Mesenchymal stem cell (in vitro differentiated cells and primary cell): ENCODE measurements around the gene RSPH3.
"Not testable (repeated sequence)": the region's sequence is repeated elsewhere in the genome, so short reads cannot be mapped to it uniquely, and the experiment has no call there.

Source experiments
- DNase-seq: peaks from one replicate; pipeline ENCODE4 v3.0.0-alpha.2; 2013
- H2AFZ ChIP-seq: one replicate; pipeline ENCODE4 v1.6.1; 2013; ENCODE audit warnings: low read depth, mild to moderate bottlenecking, control low read depth, inconsistent platforms, low read length, moderate library complexity
- H2AK5ac ChIP-seq: 2 replicates; pipeline ENCODE4 v1.6.1; 2013; ENCODE audit warnings: low read length, moderate library complexity, mild to moderate bottlenecking, inconsistent platforms; ENCODE audit not compliant: severe bottlenecking
- H2BK120ac ChIP-seq: one replicate; pipeline ENCODE4 v1.6.1; 2013; ENCODE audit warnings: low read depth, mild to moderate bottlenecking, inconsistent platforms, low read length, moderate library complexity
- H2BK12ac ChIP-seq, 2 experiments: one replicate each; pipeline ENCODE4 v1.6.1; 2013; ENCODE audit warnings: inconsistent platforms in 2 of 2, low read length in 2 of 2, mild to moderate bottlenecking in 2 of 2, moderate library complexity in 2 of 2, control low read depth in 1 of 2
- H2BK15ac ChIP-seq: one replicate; pipeline ENCODE4 v1.6.1; 2013; ENCODE audit warnings: mild to moderate bottlenecking, low read depth, inconsistent platforms; ENCODE audit not compliant: poor library complexity, severe bottlenecking
- H2BK5ac ChIP-seq: 2 replicates; pipeline ENCODE4 v1.6.1; 2013; ENCODE audit warnings: low read depth, mild to moderate bottlenecking, low read length, control low read depth, inconsistent platforms; ENCODE audit not compliant: poor library complexity, severe bottlenecking
- H3K14ac ChIP-seq, 2 experiments: one replicate each; pipeline ENCODE4 v1.6.1; 2013; ENCODE audit warnings: inconsistent platforms in 2 of 2, low read length in 2 of 2, control low read depth in 1 of 2, mild to moderate bottlenecking in 1 of 2, moderate library complexity in 1 of 2
- H3K18ac ChIP-seq, 2 experiments: one replicate each; pipeline ENCODE4 v1.6.1; 2013; ENCODE audit warnings: inconsistent platforms in 2 of 2, low read length in 2 of 2, control low read depth in 1 of 2, low read depth in 1 of 2, mild to moderate bottlenecking in 1 of 2
- H3K23ac ChIP-seq, 2 experiments: one replicate each; pipeline ENCODE4 v1.6.1; 2013; ENCODE audit warnings: inconsistent platforms in 2 of 2, low read length in 2 of 2, mild to moderate bottlenecking in 2 of 2, moderate library complexity in 2 of 2, control low read depth in 1 of 2
- H3K27ac ChIP-seq: 2 replicates; pipeline ENCODE4 v1.5.1; 2013; ENCODE audit warnings: mild to moderate bottlenecking, moderate library complexity, low read length, control low read depth, inconsistent platforms; ENCODE audit not compliant: poor library complexity, severe bottlenecking
- H3K27me3 ChIP-seq, 2 experiments: 2 replicates each; pipeline versions ENCODE4 v1.6.1 to v1.7.0; 2013; ENCODE audit warnings: low read length in 2 of 2, mild to moderate bottlenecking in 2 of 2, moderate library complexity in 2 of 2, control low read depth in 1 of 2, inconsistent platforms in 1 of 2; ENCODE audit not compliant: control insufficient read depth in 1 of 2, insufficient read depth in 1 of 2
- H3K36me3 ChIP-seq, 2 experiments: 2 replicates each; pipeline versions ENCODE4 v1.6.1 to v1.7.0; 2013; ENCODE audit warnings: low read length in 2 of 2, control low read depth in 1 of 2, inconsistent platforms in 1 of 2, low read depth in 1 of 2, mild to moderate bottlenecking in 1 of 2; ENCODE audit not compliant: insufficient read depth in 2 of 2, control insufficient read depth in 1 of 2
- H3K4ac ChIP-seq, 2 experiments: one replicate each; pipeline ENCODE4 v1.6.1; 2013; ENCODE audit warnings: inconsistent platforms in 2 of 2, low read length in 2 of 2, mild to moderate bottlenecking in 2 of 2, moderate library complexity in 2 of 2, control low read depth in 1 of 2, low read depth in 1 of 2
- H3K4me1 ChIP-seq: 2 replicates; pipeline ENCODE4 v1.6.1; 2013; ENCODE audit warnings: low read depth, low read length, control low read depth; ENCODE audit not compliant: control insufficient read depth, insufficient read depth
- H3K4me2 ChIP-seq: 2 replicates; pipeline ENCODE4 v1.6.1; 2013; ENCODE audit warnings: low read length, mild to moderate bottlenecking, inconsistent platforms; ENCODE audit not compliant: poor library complexity, severe bottlenecking
- H3K4me3 ChIP-seq, 2 experiments: 2 replicates each; pipeline versions ENCODE4 v1.5.1 to v1.7.0; 2013; ENCODE audit warnings: low read length in 2 of 2, mild to moderate bottlenecking in 2 of 2, control low read depth in 1 of 2, low read depth in 1 of 2; ENCODE audit not compliant: insufficient read depth in 1 of 2
- H3K79me1 ChIP-seq: replicated peaks from 2 replicates; pipeline ENCODE4 v1.6.1; 2013; ENCODE audit warnings: mild to moderate bottlenecking, control low read depth, low read length, inconsistent platforms; ENCODE audit not compliant: poor library complexity, severe bottlenecking
- H3K9ac ChIP-seq: 2 replicates; pipeline ENCODE4 v1.7.0; 2013; ENCODE audit warnings: mild to moderate bottlenecking, low read length, moderate library complexity
- H3K9me3 ChIP-seq: 2 replicates; pipeline ENCODE4 v1.7.0; 2013; ENCODE audit warnings: mild to moderate bottlenecking, low read length; ENCODE audit not compliant: control insufficient read depth
- H4K8ac ChIP-seq: one replicate; pipeline ENCODE4 v1.6.1; 2013; ENCODE audit warnings: inconsistent platforms, mild to moderate bottlenecking, low read length, moderate library complexity
- H4K91ac ChIP-seq: one replicate; pipeline ENCODE4 v1.6.1; 2013; ENCODE audit warnings: mild to moderate bottlenecking, low read length, inconsistent platforms
- WGBS: methylation state at CpG from one replicate; pipeline ENCODE4 v1.1.7; 2013; ENCODE audit warnings: mixed read lengths; 5-methylcytosine and 5-hydroxymethylcytosine counted together

Gene RSPH3

GRCh38 chr6:158951565-158951964 is 48.4 kb downstream of the RSPH3 start:
- not testable (repeated sequence) for H3K18ac ChIP-seq, H3K14ac ChIP-seq, H2BK12ac ChIP-seq, H2AFZ ChIP-seq, H2BK5ac ChIP-seq, H3K9me3 ChIP-seq, H3K4me3 ChIP-seq, H4K8ac ChIP-seq, H3K79me1 ChIP-seq, H3K27me3 ChIP-seq, H3K4me1 ChIP-seq, H2BK120ac ChIP-seq, H3K4ac ChIP-seq, H4K91ac ChIP-seq, H2BK15ac ChIP-seq, H3K23ac ChIP-seq, H3K9ac ChIP-seq, H3K27ac ChIP-seq, H2AK5ac ChIP-seq, H3K4me2 ChIP-seq, DNase-seq, H3K36me3 ChIP-seq
- WGBS = 100% methylated on average over 1 of the region's 2 CpGs

DNA sequence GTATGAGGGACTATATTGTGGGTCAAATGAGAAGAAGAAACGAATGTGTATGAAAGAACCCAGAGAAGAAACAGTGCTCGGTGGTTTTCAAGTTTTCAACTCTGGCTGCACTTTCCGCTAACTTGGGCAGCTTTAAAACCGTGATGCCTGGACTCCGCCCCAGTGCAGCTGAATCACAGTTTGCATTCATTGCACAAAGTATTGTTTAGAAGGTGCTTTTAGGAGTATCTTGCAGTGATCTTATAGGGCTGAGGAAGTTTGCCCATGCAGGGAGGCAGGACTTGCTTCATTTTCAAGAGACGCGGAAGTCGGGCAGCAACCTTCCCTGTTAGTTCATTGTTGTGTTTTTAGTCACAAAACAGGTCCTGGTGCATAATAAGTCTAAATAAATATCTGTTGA is 52.7 kb downstream of the RSPH3 start:
- Histone ChIP-seq H3K36me3 (no peaks in the 10 kb centered on the region), H3K4me3 (no peak overlapping the region), H4K8ac (no peak overlapping the region)

GRCh38 chr6:158943380-158944032 is 56.5 kb downstream of the RSPH3 start:
- Histone ChIP-seq H2BK15ac (no peak overlapping the region), H2BK120ac (no peak overlapping the region), H2BK12ac (no peak overlapping the region), H3K9me3 (no peaks in the 10 kb centered on the region), H3K4me1 (peaks cover 3% of the 10 kb centered on the region), H3K14ac (no peak overlapping the region), H3K18ac (no peak overlapping the region), H2AFZ (no peak overlapping the region), H4K91ac (no peak overlapping the region), H4K8ac (no peak overlapping the region), H3K4me2 (no peak overlapping the region), H2BK5ac (no peak overlapping the region), H3K4ac (no peak overlapping the region), H3K36me3 (no peaks in the 10 kb centered on the region), H3K27me3 (peaks cover 0 to 9% of the 10 kb centered on the region in 2 experiments), H3K4me3 (no peak overlapping the region), H3K27ac (no peak overlapping the region), H3K79me1 (no peaks in the 10 kb centered on the region), H2AK5ac (no peak overlapping the region), H3K23ac (no peak overlapping the region), H3K9ac (no peak overlapping the region)
- DNase-seq = no peak
- 88% methylated on average over 1 of the region's 3 CpGs for WGBS

More for the DNA sequence above, 52.7 kb downstream of the RSPH3 start:
- H2BK120ac ChIP-seq = no peak overlapping the region
- H2AFZ ChIP-seq = no peak overlapping the region
- H3K27ac ChIP-seq = no peak overlapping the region
- H2BK15ac ChIP-seq = no peak overlapping the region
- no peaks in the 10 kb centered on the region for H3K79me1 ChIP-seq
- no peak overlapping the region for H3K4me2 ChIP-seq
- DNase-seq = no peak
- no peaks in the 10 kb centered on the region for H3K9me3 ChIP-seq
- H3K23ac ChIP-seq = no peak overlapping the region
- H3K9ac ChIP-seq = no peak overlapping the region
- no peak overlapping the region for H2BK5ac ChIP-seq
- H3K27me3 ChIP-seq = no peaks in the 10 kb centered on the region
- H2AK5ac ChIP-seq = no peak overlapping the region
- H3K4ac ChIP-seq = no peak overlapping the region
- H2BK12ac ChIP-seq = no peak overlapping the region
- no peak overlapping the region for H4K91ac ChIP-seq
- H3K18ac ChIP-seq = no peak overlapping the region
- H3K4me1 ChIP-seq = no peaks in the 10 kb centered on the region
- H3K14ac ChIP-seq = no peak overlapping the region
- 98% methylated on average over 8 of the region's 8 CpGs for WGBS

- H2AFZ ChIP-seq = no peak overlapping the region
- H3K36me3 ChIP-seq = no peaks in the 10 kb centered on the region
- no peak overlapping the region for H2AK5ac ChIP-seq
- no peak overlapping the region for H2BK5ac ChIP-seq
- H2BK12ac ChIP-seq = no peak overlapping the region
- H2BK120ac ChIP-seq = no peak overlapping the region
- WGBS = no CpG with 5 or more reads among the region's 2 CpGs
- H3K9me3 ChIP-seq = no peaks in the 10 kb centered on the region
- no peak overlapping the region for H3K4me3 ChIP-seq
- no peak overlapping the region for H4K91ac ChIP-seq
- no peak overlapping the region for H3K4me2 ChIP-seq
- DNase-seq = no peak
- no peak overlapping the region for H3K27ac ChIP-seq
- no peak overlapping the region for H3K23ac ChIP-seq
- H3K79me1 ChIP-seq = no peaks in the 10 kb centered on the region
- H3K9ac ChIP-seq = no peak overlapping the region
- no peak overlapping the region for H4K8ac ChIP-seq
- H3K4me1 ChIP-seq = peaks cover 3% of the 10 kb centered on the region
- H3K14ac ChIP-seq = no peak overlapping the region
- no peak overlapping the region for H3K4ac ChIP-seq
- H2BK15ac ChIP-seq = no peak overlapping the region
- no peak overlapping the region for H3K18ac ChIP-seq
- peaks cover 0 to 14% of the 10 kb centered on the region in 2 experiments for H3K27me3 ChIP-seq
Observed at GRCh38 chr6:158942349-158942748, 57.7 kb downstream of the RSPH3 start.
